ENCODE measurements around the gene ALOX15. TPM values are rescaled to one million over a fixed set of nuclear protein-coding genes. Genes with fewer than 3 reads are reported as not detected.

Gene ALOX15
- total and polyA plus RNA-seq, 2 donors (not counting 1 experiment from before 2014, with no cell fraction given) = not detected

GRCh38 chr17:4600563-4600962 is 40.9 kb downstream of the ALOX15 start:
- Histone ChIP-seq H2AFZ (ENCODE audit: low read length) (no peak overlapping the region), H3K9me3 (ENCODE audit: control insufficient read depth, insufficient read depth, low read depth, low read length) (no peaks in the 10 kb centered on the region), H3K79me2 (ENCODE audit: control insufficient read depth, insufficient read depth, low read length) (no peaks in the 10 kb centered on the region), H3K9ac (ENCODE audit: insufficient read depth, low read length) (no peak overlapping the region), H3K36me3 (ENCODE audit: control insufficient read depth, insufficient read depth, low read length) (no peaks in the 10 kb centered on the region), H3K4me3 (replicated peaks in 1 of 4; ENCODE audit: control extremely low read depth in 1 of 4, insufficient read depth in 1 of 4, low read depth in 3 of 4, low read length in 4 of 4) (no peak overlapping the region), H3K27me3 (ENCODE audit: control insufficient read depth, insufficient read depth, low read length) (peaks cover 24% of the 10 kb centered on the region), H3K4me2 (ENCODE audit: extremely low read depth, insufficient read depth, low read length) (no peak overlapping the region), H4K20me1 (ENCODE audit: control insufficient read depth, extremely low read depth, insufficient read depth, low read length) (no peaks in the 10 kb centered on the region), H3K27ac (ENCODE audit: insufficient read depth, low read length) (no peak overlapping the region), H3K4me1 (ENCODE audit: control insufficient read depth, extremely low read depth, insufficient read depth, low read length) (peaks cover 1% of the 10 kb centered on the region)
- no peak for DNase-seq (ENCODE audit: low read depth in 2 of 2)
- no peak for TF ChIP-seq CTCF (conservative IDR thresholded peaks at IDR 0.05 in 1 of 2, IDR thresholded peaks at IDR 0.05 in 1 of 2; ENCODE audit: low read depth in 1 of 2, low read length in 2 of 2)
- no peak for TF ChIP-seq EZH2 (IDR thresholded peaks at IDR 0.05; ENCODE audit: low read length, missing control alignments)

GRCh38 chr17:4599505-4600281 is 41.8 kb downstream of the ALOX15 start:
- Histone ChIP-seq H3K4me2 (ENCODE audit: extremely low read depth, insufficient read depth, low read length) (no peak overlapping the region), H3K4me3 (replicated peaks in 1 of 4; ENCODE audit: control extremely low read depth in 1 of 4, insufficient read depth in 1 of 4, low read depth in 3 of 4, low read length in 4 of 4) (peak overlapping the region in 2 of 4 experiments; percentile 12 to 25), H3K4me1 (ENCODE audit: control insufficient read depth, extremely low read depth, insufficient read depth, low read length) (no peaks in the 10 kb centered on the region), H3K27me3 (ENCODE audit: control insufficient read depth, insufficient read depth, low read length) (peaks cover 24% of the 10 kb centered on the region), H4K20me1 (ENCODE audit: control insufficient read depth, extremely low read depth, insufficient read depth, low read length) (no peaks in the 10 kb centered on the region), H3K9ac (ENCODE audit: insufficient read depth, low read length) (no peak overlapping the region), H3K9me3 (ENCODE audit: control insufficient read depth, insufficient read depth, low read depth, low read length) (no peaks in the 10 kb centered on the region), H2AFZ (ENCODE audit: low read length) (no peak overlapping the region), H3K36me3 (ENCODE audit: control insufficient read depth, insufficient read depth, low read length) (no peaks in the 10 kb centered on the region), H3K79me2 (ENCODE audit: control insufficient read depth, insufficient read depth, low read length) (no peaks in the 10 kb centered on the region), H3K27ac (ENCODE audit: insufficient read depth, low read length) (no peak overlapping the region)
- peak; percentile 29 to 91 for DNase-seq (ENCODE audit: low read depth in 2 of 2)
- TF ChIP-seq EZH2 (IDR thresholded peaks at IDR 0.05; ENCODE audit: low read length, missing control alignments) = no peak
- TF ChIP-seq CTCF (conservative IDR thresholded peaks at IDR 0.05 in 1 of 2, IDR thresholded peaks at IDR 0.05 in 1 of 2; ENCODE audit: low read depth in 1 of 2, low read length in 2 of 2) = no peak

GRCh38 chr17:4598776-4599504 is 42.5 kb downstream of the ALOX15 start:
- Histone ChIP-seq H3K36me3 (ENCODE audit: control insufficient read depth, insufficient read depth, low read length) (no peaks in the 10 kb centered on the region), H3K9me3 (ENCODE audit: control insufficient read depth, insufficient read depth, low read depth, low read length) (no peaks in the 10 kb centered on the region), H3K4me2 (ENCODE audit: extremely low read depth, insufficient read depth, low read length) (no peak overlapping the region), H3K4me3 (replicated peaks in 1 of 4; ENCODE audit: control extremely low read depth in 1 of 4, insufficient read depth in 1 of 4, low read depth in 3 of 4, low read length in 4 of 4) (peak overlapping the region in 1 of 4 experiments; percentile 25), H2AFZ (ENCODE audit: low read length) (no peak overlapping the region), H3K27me3 (ENCODE audit: control insufficient read depth, insufficient read depth, low read length) (peaks cover 22% of the 10 kb centered on the region), H4K20me1 (ENCODE audit: control insufficient read depth, extremely low read depth, insufficient read depth, low read length) (no peaks in the 10 kb centered on the region), H3K9ac (ENCODE audit: insufficient read depth, low read length) (no peak overlapping the region), H3K4me1 (ENCODE audit: control insufficient read depth, extremely low read depth, insufficient read depth, low read length) (no peaks in the 10 kb centered on the region), H3K79me2 (ENCODE audit: control insufficient read depth, insufficient read depth, low read length) (no peaks in the 10 kb centered on the region), H3K27ac (ENCODE audit: insufficient read depth, low read length) (no peak overlapping the region)
- no peak for TF ChIP-seq CTCF (conservative IDR thresholded peaks at IDR 0.05 in 1 of 2, IDR thresholded peaks at IDR 0.05 in 1 of 2; ENCODE audit: low read depth in 1 of 2, low read length in 2 of 2)
- TF ChIP-seq EZH2 (IDR thresholded peaks at IDR 0.05; ENCODE audit: low read length, missing control alignments) = no peak
- peak in 1 of 2 donors; percentile 98 for DNase-seq (ENCODE audit: low read depth in 2 of 2)
